ENCODE data around the gene KLK6.

The KLK6 gene

DNA sequence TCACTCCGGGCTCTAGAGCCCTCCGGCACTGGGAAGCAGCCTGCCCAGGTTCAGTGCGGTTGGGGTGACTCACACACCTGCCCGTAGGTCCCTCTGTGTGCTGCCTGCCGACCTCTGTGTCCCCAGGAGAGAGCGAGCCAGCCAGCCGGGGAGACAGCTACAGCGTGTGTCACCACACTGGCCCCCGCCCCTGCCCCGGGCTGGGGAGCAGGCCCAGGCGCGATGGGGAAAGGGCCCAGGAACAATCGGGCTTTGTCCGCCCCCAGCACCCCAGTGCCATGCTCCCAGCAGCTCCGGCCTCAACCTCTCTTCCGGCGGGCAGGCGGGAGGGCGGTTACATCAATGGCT is at the start of gene KLK6:
Gene KLK6 (minus strand): TSS at position 179 of the 348 bp plus-strand sequence. CDS start 1,487 bp downstream, outside the sequence.
- no peak for DNase-seq

DNA sequence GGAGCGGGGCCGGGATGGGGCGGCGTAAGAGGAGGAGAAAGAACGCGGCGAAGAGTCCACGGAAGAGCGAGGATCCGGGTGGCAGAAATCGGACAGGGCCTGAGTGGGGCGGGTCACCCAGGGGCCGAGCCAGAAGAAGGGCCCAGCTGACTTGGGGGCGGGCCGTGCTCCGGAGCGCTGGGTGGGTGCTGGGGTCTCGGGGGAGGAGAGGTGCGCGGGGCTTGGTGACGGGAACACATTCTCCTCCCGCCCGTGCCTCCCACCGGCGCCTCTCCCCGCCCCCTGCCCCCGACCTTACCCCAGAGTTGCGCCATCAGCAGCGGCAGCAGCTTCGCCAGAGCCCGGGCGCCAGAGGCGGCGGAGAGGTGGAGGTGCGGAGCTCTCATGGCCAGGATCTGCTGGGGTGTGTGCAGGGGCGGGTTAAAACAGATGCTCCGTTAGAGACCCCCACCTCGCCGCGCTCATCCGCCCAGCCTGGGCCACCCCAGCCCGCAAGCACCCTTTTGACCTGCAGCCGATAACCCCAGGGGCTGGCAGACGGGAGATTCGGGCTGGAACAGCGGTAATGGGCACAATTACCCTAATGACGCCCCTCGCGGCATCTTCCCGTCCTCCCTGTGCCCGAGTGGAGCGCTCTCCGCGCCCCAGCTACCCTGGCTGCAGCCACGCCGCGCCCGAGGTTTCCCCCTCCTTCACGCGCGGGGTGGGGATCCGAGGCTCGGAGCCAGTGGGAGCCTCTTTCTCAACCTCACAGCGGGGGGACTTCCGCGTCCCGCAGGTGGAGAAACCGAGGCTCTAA is 49.6 kb upstream of the KLK6 start:
- DNase-seq: peak in 1 of 2 experiments; percentile 27

DNA sequence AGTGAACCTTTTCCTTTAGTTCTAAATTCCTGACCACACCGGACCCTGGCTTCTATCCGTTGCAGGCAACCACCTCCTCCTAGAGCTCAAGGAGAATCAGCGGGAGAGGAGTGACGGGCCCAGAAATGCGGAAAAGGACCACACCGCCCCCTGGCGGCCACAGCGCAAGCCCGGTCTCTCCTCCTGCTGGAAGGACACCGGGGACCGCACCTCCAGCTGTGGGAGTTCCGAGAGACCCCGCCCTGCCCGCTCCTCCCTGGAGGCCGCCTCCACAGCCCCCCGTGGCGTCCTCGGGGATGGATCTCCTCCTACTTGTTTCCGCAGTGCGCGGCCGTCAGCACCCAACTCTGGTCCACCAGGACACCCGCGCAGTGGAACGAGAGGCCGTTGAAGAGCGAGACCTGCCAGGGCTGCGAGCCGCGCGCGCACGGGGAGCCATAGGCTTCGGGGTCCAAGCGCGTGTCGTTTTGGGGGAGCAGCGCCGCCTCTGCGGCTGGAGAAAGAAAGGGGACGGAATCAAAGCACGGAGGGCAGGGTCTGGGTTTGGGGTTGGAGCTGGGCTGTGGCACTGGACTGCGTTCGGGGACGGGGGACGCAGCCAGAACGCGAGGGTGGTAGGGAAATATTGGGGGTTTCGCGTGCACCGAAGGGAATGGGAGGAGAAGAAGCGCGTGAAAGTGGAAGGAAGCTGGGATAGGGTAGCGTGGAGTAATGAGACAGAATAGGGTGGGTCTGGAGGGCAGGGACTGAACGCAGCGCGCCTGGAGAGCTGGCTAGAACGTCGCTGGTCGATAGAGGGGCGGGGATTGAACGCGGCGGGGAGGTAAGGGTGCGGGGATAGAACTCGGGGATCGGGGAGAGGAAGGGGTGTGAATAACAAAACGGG is 47.6 kb upstream of the KLK6 start:
- DNase-seq: peak; percentile 58 to 61

DNA sequence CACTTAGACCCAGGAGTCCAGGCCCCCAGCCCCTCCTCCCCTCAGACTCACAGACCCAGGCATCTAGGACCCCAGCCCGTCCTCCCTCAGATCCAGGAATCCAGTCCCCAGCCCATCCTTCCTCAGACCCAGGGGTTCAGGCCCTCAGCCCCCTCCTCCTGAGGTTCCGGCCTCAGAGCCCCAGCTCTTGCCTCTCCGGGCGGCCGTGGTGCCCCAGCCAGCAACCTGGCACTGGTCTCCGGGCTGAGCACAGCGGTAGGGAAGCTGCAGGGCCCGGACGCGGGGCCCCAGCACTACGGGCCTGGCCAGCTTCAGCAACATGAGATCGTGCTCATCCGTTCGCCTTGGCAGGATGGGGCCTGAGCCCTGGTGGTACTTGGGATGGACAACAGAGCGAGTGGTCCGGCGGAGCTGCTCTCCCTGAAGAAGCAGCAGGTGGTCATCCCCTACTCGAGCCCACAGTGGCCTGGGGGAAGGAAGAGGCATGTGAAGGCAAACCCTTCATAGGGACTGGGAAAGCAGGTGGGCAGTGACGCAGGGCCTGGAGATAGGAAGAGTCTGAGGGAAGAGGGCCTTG is 46.4 kb upstream of the KLK6 start:
- DNase-seq: no peak

DNA sequence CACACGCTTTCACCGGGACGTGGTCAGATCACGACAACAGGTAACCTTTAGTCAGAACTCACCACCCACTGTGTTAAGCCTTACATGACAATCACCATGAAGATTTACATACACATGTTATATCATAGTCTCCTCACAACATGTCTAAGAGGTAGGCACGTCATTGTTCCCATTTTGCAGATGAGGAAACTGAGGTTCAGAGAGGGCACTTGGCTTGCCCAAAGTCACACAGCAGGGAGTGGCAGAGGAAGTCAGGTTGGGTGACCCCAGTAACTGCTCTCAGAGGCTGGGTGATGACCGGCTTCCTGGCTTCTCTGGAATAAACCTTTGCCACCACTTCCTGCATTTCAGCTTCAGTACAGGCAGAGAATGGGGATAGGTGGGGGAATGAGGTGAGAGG is 44.9 kb upstream of the KLK6 start:
- DNase-seq: no peak

- DNase-seq: no peak
These were observed 43.3 kb upstream of the KLK6 start for GRCh38 chr19:51012661-51013190.

DNA sequence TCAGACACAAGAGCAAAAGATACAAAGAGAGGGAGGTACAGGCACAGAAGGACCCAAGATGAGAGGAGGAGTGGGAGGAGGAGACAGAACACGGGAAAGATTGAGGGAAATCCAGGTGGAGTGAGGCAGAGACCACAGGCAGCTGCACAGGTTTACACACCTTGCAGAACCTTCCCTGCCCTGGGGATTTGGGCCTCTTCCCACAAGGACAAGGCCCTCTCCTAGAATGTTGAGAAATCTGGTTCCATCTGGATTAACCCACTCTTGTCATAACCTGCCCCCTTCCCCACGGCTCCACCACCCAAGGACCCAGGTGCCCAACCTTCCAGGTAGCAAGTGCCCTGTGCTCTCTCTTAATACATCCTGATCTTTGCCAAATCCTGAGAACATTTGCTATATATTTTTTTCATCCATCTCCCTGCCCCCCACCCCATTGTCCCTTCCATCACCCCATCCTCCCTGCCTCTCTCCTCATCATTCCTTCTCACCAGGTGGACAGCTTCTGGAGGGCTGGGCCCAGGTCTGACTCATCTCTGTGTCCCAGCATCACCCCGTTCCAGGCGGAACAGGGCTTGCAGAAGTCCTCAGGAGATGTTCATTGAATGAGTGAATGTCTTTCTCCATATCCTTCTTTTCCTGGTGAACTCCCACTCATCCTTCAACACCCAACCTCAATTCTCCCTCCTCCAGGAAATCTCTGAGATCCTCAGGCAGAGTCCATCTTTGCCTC is 40.8 kb upstream of the KLK6 start:
- no peak for DNase-seq

- DNase-seq: no peak
These were observed 39.9 kb upstream of the KLK6 start for GRCh38 chr19:51009061-51009891.

DNA sequence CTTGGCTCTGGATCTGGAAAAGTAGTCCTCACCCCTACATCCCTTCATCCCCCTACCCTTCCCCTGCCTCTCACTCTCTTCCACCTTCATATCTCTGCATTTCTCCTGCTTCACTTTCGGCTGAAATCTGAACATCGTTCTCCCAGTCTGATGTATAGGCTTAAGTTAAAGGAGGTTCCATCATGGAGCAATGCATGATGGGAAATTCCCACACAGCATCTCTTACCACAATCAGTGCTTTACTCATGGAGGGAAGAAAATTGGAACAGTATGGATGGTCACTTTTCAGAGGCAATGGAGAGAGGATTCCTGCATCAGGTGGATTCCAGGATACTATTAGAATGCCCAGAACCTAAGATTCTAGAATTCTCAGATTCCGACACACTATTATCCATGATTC is 38.1 kb upstream of the KLK6 start:
- no peak for DNase-seq

DNA sequence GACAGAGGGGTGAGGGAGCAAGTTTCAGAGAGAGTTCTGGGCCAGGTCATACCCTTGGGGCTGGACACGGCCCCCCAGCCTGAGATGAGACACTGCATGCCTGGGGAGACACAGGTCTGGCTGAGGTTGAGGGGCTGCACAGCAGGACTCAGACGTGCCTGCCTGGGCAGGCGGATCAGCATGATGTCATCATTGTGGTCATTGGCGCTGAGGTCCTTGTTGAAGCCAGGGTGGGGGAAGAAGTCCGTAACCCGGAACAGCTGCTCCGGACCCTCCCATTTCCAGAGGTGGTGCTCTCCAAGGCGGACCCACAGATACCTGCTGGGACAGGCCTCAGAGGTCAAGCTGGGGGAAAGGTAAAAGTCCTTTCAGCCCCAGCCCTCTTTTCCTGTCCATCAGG is 37.0 kb upstream of the KLK6 start:
- no peak for DNase-seq

- no peak for DNase-seq
These were observed 35.9 kb upstream of the KLK6 start for GRCh38 chr19:51005248-51005647.

DNA sequence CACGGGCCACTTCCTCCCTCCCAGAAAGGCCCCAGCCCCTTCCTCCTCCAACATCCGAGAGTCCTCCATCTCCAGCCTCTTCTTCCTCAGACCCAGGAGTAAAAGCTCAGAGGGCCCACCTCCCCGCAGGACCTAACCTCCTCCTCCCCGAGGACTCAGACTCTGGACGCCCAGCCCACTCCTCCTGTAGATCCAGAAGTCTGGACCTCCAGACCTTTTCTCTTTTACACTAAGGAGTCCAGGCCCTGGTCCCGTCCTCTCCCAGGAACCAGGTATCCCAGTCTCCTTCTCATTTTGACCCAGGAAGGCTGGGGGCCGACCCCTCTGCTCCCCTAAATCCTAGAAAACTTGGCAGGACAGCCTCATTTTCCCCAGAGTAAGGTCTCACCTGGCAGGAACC is 33.9 kb upstream of the KLK6 start:
- DNase-seq: no peak

GRCh38 chr19:51002542-51003311 is 33.3 kb upstream of the KLK6 start:
- DNase-seq: peak; percentile 69 to 78

- no peak for DNase-seq
These were observed 32.7 kb upstream of the KLK6 start for GRCh38 chr19:51002089-51002532.

GRCh38 chr19:51001515-51001914 is 32.1 kb upstream of the KLK6 start, which contains the start of gene KLK8:
TSS of gene KLK8 (minus strand) at chr19:51001604. CDS start at chr19:51001167, 437 bp downstream.
- no peak for DNase-seq

- no peak for DNase-seq
These were observed 31.6 kb upstream of the KLK6 start for GRCh38 chr19:51000981-51001380.

DNA sequence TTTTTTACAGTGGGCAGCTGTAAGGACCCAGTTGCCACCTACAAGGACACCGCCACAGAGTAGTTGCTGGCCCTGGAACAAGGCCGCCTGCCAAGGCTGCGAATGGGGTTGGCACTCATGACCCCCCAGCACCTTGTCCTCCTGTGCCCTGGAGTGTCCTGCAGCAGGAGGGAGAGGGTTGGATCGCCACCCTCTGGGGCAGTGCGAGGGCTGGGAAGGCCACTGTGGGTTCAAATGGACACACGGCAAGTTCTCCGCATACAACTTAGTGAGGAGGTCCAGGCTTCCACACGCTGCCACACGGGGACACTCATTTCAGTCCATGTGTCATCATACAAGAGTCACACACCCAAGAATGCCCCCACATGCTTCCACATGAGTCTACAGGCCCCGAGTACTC is 31.0 kb upstream of the KLK6 start:
- no peak for DNase-seq

DNA sequence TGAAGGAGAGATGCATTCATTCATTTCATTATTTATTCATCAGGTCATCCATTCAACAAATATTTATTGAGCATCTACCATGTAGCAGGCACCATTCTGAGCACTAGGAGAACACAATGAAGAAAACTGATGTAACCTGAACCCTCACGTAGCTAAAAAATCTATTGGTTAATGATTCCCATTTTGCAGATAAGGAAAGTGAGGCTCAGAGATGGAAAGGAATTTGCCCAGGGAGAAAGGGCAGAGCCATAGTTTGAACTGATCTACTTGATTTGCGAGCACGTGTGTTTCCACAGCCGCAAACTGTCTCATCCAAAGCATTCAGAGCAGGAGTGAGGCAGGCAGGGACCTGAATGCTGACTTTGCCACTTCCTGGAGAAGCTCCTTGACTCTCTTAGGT is 29.3 kb upstream of the KLK6 start:
- DNase-seq: no peak

GRCh38 chr19:50998061-50998460 is 28.7 kb upstream of the KLK6 start:
- DNase-seq: no peak

- peak in 1 of 2 experiments; percentile 55 for DNase-seq
These were observed 24.7 kb upstream of the KLK6 start for GRCh38 chr19:50994129-50994528.

- no peak for DNase-seq
These were observed 23.3 kb upstream of the KLK6 start for GRCh38 chr19:50992666-50993035.

All from NCI-H1930 (cell line).